Uterus (tissue), 4 donors: Measurements from ENCODE around the gene MRNIP. TPM values are rescaled to one million over a fixed set of nuclear protein-coding genes. Genes with fewer than 3 reads are reported as not detected.

Experiments used
- DNase-seq, 2 donors: peaks; one replicate each; pipeline ENCODE4 v3.0.0-alpha.2; 2019 to 2020
- H3K27ac ChIP-seq, 2 donors: fragments of 200-600 bp; sonication (generic); 1 replicate in 1 of 2; 2 replicates in 1 of 2; pipeline ENCODE4 v1.5.1; 2016 to 2018
- H3K27me3 ChIP-seq, 2 donors: fragments of 200-600 bp; sonication (generic); one replicate each; pipeline ENCODE4 v1.5.1; 2018 to 2019; ENCODE audit warnings: control low read depth in 1 of 2
- H3K36me3 ChIP-seq, 2 donors: fragments of 200-600 bp; sonication (generic); one replicate each; pipeline ENCODE4 v1.5.1; 2019; ENCODE audit warnings: control low read depth in 1 of 2
- H3K4me1 ChIP-seq, 2 donors: fragments of 200-600 bp; sonication (generic); one replicate each; pipeline ENCODE4 v1.5.1; 2018 to 2019; ENCODE audit warnings: control low read depth in 1 of 2
- H3K4me3 ChIP-seq, 2 donors: fragments of 200-600 bp; sonication (generic); 1 replicate in 1 of 2; 2 replicates in 1 of 2; pipeline ENCODE4 v1.5.1; 2018 to 2019; ENCODE audit warnings: mild to moderate bottlenecking in 1 of 2
- H3K9me3 ChIP-seq, 2 donors: fragments of 200-600 bp; sonication (generic); one replicate each; pipeline ENCODE4 v1.5.1; 2019; ENCODE audit warnings: control low read depth in 1 of 2
- POLR2A ChIP-seq, 2 donors: fragments of 450-650 bp; IDR thresholded peaks; one replicate each; pipeline ENCODE4 v1.6.1; 2016; ENCODE audit warnings: antibody characterized with exemption in 2 of 2, mild to moderate bottlenecking in 1 of 2, moderate library complexity in 1 of 2
- intact Hi-C: fragments of 100-400 bp; cut with DNase I; formaldehyde crosslinking; loops from one replicate; pipeline ENCODE4 v1.15.1; 2023; ENCODE audit warnings: low total_unique reads
- total RNA-seq, 4 donors: library from RNA; depleted of rRNA in 3 of 4; stranded (reverse); fragments of >200 nt in 3 of 4; gene quantifications; one replicate each; pipeline versions ENCODE4 v1.1.0 to v1.2.4, GENCODE V29; 2014 to 2023
- TF ChIP-seq, protein P1 (sequence below), 4 experiments: fragments of 200-600 bp in 2 of 4; fragments of 450-650 bp in 2 of 4; sonication (generic) in 2 of 4; IDR thresholded peaks; one replicate each; pipeline ENCODE4 v1.5.1; 2016 to 2019; ENCODE audit warnings: antibody characterized with exemption in 4 of 4, mild to moderate bottlenecking in 2 of 4, moderate library complexity in 1 of 4
- donor health status: DM: yes; HTN: yes; CAD: no.

MRNIP gene
- total RNA-seq, 4 donors from 2014 or later = 16.8 to 138 (median 61.6) TPM

DNA sequence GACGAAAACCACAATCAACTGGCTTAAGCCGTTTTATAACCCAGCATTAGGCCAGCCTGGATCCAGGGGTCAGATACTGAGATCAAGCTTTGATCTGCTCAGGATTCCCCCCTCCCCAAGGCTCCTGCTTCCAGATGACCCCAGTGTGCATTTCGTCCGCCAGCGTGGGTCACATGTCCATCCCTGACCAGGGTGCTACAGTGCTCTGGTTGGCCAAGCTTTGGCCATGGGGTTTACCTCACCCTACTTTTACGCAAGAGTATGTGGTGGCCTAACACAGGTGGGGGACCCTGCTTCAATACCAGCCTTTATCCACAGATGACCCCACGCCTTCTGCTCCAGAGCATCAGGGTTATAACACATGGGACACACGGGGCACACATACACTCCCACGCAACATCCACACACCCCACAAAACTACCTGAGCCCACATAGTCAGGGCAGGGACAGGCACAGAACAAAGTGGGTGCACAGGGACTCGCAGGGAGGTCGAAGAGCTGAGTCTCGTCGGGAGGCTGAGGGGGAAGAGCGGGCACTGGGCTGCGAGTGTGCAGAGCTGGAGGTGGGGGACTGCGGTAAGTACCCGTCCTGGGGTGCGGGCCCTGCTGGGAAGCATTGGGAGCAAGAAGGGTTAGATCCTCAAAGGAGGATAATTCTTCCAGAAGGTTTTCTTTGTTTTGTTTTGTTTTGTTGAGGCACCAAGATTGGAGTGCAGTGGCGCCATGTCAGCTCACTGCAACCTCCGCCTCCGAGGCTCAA lies 42.9 kb downstream of the MRNIP start:
- Histone ChIP-seq H3K27ac (no peak overlapping the region), H3K9me3 (no peaks in the 10 kb centered on the region), H3K36me3 (no peaks in the 10 kb centered on the region), H3K27me3 (no peaks in the 10 kb centered on the region), H3K4me3 (no peak overlapping the region), H3K4me1 (no peaks in the 10 kb centered on the region)
- intact Hi-C loops = no loop called here
- no peak for DNase-seq
- TF ChIP-seq, protein P1, sequence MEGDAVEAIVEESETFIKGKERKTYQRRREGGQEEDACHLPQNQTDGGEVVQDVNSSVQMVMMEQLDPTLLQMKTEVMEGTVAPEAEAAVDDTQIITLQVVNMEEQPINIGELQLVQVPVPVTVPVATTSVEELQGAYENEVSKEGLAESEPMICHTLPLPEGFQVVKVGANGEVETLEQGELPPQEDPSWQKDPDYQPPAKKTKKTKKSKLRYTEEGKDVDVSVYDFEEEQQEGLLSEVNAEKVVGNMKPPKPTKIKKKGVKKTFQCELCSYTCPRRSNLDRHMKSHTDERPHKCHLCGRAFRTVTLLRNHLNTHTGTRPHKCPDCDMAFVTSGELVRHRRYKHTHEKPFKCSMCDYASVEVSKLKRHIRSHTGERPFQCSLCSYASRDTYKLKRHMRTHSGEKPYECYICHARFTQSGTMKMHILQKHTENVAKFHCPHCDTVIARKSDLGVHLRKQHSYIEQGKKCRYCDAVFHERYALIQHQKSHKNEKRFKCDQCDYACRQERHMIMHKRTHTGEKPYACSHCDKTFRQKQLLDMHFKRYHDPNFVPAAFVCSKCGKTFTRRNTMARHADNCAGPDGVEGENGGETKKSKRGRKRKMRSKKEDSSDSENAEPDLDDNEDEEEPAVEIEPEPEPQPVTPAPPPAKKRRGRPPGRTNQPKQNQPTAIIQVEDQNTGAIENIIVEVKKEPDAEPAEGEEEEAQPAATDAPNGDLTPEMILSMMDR (IDR thresholded peaks at IDR 0.05) = no peak
- no peak for TF ChIP-seq POLR2A (IDR thresholded peaks at IDR 0.05)

DNA sequence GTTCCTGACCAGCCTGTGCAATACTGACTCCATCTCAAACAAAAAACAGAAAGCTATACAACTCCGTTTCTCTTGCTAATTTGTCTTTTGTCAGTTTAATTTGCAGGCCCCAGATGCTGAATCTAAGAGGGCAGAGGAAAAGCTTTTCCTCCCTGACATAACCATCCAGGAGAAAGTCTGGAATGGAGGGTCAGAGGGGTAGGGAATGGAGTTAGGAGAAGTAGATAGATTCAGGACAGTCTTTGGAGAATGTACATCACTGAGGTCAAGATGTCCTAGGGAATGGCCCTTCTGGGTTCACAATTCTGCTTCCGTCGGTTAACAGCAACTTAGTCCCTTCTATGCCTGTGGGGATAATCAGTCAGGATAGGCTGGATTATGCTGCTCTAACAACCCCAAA lies 44.5 kb downstream of the MRNIP start:
- H3K4me1 ChIP-seq = no peaks in the 10 kb centered on the region
- H3K27me3 ChIP-seq = no peaks in the 10 kb centered on the region
- TF ChIP-seq, protein P1 (IDR thresholded peaks at IDR 0.05) = no peak
- no peak for TF ChIP-seq POLR2A (IDR thresholded peaks at IDR 0.05)
- no peaks in the 10 kb centered on the region for H3K36me3 ChIP-seq
- no peak for DNase-seq
- no peak overlapping the region for H3K4me3 ChIP-seq
- H3K27ac ChIP-seq = no peak overlapping the region
- H3K9me3 ChIP-seq = no peaks in the 10 kb centered on the region
- intact Hi-C loops = no loop called here

DNA sequence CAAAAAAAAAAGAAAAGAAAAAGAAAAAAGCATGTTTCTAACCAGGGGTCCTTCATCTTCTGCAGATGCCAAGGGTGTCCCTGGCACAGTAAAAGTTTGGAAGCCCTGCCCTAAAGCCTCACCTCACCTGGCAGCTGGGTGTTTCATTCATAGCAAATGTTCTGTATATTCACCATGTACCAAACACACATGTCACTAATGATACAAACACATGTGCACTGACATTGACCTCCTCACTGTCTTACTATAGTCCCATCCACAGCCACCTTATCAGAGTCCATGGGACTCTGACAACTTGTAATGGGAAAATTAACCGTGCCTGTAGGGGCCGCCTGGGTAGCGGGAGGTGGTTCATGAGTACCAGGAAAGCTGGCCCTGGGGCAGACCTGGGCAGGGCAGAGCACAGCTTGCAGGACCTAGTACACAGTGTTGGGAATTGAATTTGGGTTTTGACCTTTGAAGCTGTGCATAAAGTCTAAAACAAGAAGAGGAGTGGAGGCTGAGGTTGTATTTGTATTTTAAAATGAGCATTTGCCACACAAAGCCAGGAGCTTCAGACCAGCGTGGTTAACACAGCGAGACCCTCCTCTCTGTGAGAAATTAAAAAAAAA lies 45.5 kb downstream of the MRNIP start:
- no peaks in the 10 kb centered on the region for H3K4me1 ChIP-seq
- H3K27me3 ChIP-seq = no peaks in the 10 kb centered on the region
- no peaks in the 10 kb centered on the region for H3K36me3 ChIP-seq
- TF ChIP-seq, protein P1 (IDR thresholded peaks at IDR 0.05) = no peak
- no peak for TF ChIP-seq POLR2A (IDR thresholded peaks at IDR 0.05)
- intact Hi-C loops = no loop called here
- no peak overlapping the region for H3K4me3 ChIP-seq
- DNase-seq = no peak
- no peaks in the 10 kb centered on the region for H3K9me3 ChIP-seq
- no peak overlapping the region for H3K27ac ChIP-seq

DNA sequence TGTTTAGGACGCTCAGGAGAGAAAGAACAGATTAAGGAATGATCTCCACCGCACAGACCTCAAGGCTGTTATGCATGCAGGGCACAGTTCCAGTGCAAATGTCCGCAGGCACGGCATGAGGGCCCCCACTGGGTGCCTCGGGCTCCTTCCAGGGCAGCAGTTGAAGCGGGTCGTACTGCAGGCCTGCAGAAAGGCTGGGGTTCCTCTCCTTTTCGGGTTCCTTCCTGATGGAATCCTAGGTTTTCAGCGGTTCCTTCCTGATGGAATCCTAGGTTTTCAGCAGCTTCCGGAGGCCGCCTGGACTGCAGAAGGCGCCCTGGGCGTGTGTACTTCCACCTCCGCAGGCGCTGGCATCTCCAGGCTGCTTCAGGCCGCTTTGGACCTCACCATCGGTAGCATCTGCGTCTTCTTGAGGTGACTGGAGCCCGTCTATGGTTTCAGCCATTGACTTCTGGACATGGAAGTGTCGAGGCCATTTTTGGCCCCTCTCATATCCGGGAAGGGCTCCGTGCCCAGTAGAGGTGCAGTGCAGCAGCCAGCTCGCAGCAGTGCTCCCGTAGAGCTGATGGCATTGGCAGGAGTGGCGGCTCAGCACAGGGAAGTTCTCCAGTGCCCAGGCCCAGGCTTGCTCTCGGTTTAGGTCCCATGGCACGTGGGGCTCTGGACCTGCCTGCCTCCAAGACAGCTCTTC lies 46.3 kb downstream of the MRNIP start:
- H3K9me3 ChIP-seq = no peaks in the 10 kb centered on the region
- no peaks in the 10 kb centered on the region for H3K27me3 ChIP-seq
- no peak overlapping the region for H3K27ac ChIP-seq
- intact Hi-C loops = no loop called here
- no peaks in the 10 kb centered on the region for H3K4me1 ChIP-seq
- no peak overlapping the region for H3K4me3 ChIP-seq
- DNase-seq = no peak
- no peak for TF ChIP-seq POLR2A (IDR thresholded peaks at IDR 0.05)
- TF ChIP-seq, protein P1 (IDR thresholded peaks at IDR 0.05) = no peak
- no peaks in the 10 kb centered on the region for H3K36me3 ChIP-seq
